Hepatocyte (in vitro differentiated cells): ENCODE data around the gene PLCD1.

Source experiments
- EZH2 ChIP-seq: fragments of 200-600 bp; sonication (generic); IDR thresholded peaks from 2 replicates; pipeline ENCODE4 v1.6.1; 2016; ENCODE audit warnings: antibody characterized with exemption, mild to moderate bottlenecking, borderline replicate concordance
- EZH2phosphoT487 ChIP-seq: fragments of 200-600 bp; sonication (generic); IDR thresholded peaks from one replicate; pipeline ENCODE4 v1.6.1; 2018; ENCODE audit warnings: antibody characterized with exemption, mild to moderate bottlenecking, low read depth, moderate library complexity; ENCODE audit not compliant: unreplicated experiment, severe bottlenecking
- TF ChIP-seq, protein P1 (sequence below): fragments of 200-600 bp; sonication (generic); IDR thresholded peaks from 2 replicates; pipeline ENCODE4 v1.5.1; 2016; ENCODE audit warnings: antibody characterized with exemption, mild to moderate bottlenecking; ENCODE audit not compliant: poor library complexity

GRCh38 chr3:37982331-37982730 is 47.1 kb downstream of the PLCD1 start:
- TF ChIP-seq, protein P1, sequence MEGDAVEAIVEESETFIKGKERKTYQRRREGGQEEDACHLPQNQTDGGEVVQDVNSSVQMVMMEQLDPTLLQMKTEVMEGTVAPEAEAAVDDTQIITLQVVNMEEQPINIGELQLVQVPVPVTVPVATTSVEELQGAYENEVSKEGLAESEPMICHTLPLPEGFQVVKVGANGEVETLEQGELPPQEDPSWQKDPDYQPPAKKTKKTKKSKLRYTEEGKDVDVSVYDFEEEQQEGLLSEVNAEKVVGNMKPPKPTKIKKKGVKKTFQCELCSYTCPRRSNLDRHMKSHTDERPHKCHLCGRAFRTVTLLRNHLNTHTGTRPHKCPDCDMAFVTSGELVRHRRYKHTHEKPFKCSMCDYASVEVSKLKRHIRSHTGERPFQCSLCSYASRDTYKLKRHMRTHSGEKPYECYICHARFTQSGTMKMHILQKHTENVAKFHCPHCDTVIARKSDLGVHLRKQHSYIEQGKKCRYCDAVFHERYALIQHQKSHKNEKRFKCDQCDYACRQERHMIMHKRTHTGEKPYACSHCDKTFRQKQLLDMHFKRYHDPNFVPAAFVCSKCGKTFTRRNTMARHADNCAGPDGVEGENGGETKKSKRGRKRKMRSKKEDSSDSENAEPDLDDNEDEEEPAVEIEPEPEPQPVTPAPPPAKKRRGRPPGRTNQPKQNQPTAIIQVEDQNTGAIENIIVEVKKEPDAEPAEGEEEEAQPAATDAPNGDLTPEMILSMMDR = no peak
- no peak for TF ChIP-seq EZH2
- no peak for TF ChIP-seq EZH2phosphoT487
